Nephron (organoid): Measurements from ENCODE around the gene PRSS38.
A peak's percentile ranks its signal among the peaks of the same experiment; 100 is the strongest.

Experiments
- H3K27ac Mint-ChIP-seq, 3 experiments: 2 replicates each; pipeline ENCODE4 v1.8.0; 2020; ENCODE audit warnings: mixed read lengths in 3 of 3, mild to moderate bottlenecking in 2 of 3, moderate library complexity in 1 of 3
- H3K27me3 Mint-ChIP-seq: 2 replicates; pipeline ENCODE4 v1.8.0; 2021; ENCODE audit warnings: low read depth, mild to moderate bottlenecking, moderate library complexity, mixed read lengths
- H3K36me3 Mint-ChIP-seq: 2 replicates; pipeline ENCODE4 v1.8.0; 2020; ENCODE audit warnings: low read depth, mixed read lengths
- H3K4me1 Mint-ChIP-seq: 2 replicates; pipeline ENCODE4 v1.8.0; 2020; ENCODE audit warnings: mixed read lengths
- H3K4me3 Mint-ChIP-seq, 3 experiments: 2 replicates each; pipeline ENCODE4 v1.8.0; 2020; ENCODE audit warnings: mild to moderate bottlenecking in 3 of 3, mixed read lengths in 3 of 3, moderate library complexity in 2 of 3
- H3K9me3 Mint-ChIP-seq: 2 replicates; pipeline ENCODE4 v1.8.0; 2020; ENCODE audit warnings: mixed read lengths
- TF ChIP-seq, protein P1 (sequence below), 3 experiments: fragments of 200-600 bp; sonication (generic); IDR thresholded peaks; one replicate each; pipeline ENCODE4 v1.5.0; 2021; ENCODE audit warnings: antibody characterized with exemption in 3 of 3; ENCODE audit not compliant: unreplicated experiment in 3 of 3

Gene PRSS38

DNA sequence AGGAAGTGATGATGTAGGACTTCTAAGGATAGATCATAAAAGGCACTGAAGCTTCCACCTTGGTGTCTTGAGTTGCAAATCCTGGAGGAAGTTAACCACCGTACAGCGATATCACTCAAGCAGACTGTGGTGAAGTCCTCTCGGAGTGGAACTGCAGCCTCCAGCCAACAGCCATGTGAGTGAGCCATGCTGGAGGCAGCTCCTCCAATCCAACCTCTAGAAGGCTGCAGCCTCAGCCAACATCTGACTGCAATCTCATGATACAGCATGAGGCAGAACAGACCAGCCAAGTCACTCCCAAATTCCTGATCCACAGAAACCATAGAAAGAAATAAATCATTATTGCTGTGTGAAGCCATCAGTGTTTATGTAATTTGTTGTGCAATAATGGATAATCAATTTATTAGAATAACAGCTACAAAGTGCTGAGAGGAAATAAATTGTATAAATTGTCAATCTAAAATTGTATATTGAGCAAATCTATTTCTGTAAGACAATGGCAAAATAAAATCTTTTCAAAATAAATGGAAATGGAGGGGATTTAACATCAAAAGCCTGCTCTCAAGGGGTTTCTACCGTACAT is 65.0 kb downstream of the PRSS38 start:
- Mint-ChIP-seq H3K36me3 (no peaks in the 10 kb centered on the region), H3K4me3 (no peak overlapping the region), H3K27ac (no peak overlapping the region), H3K4me1 (peaks cover 1% of the 10 kb centered on the region), H3K9me3 (no peaks in the 10 kb centered on the region), H3K27me3 (peaks cover 21% of the 10 kb centered on the region)
- TF ChIP-seq, protein P1, sequence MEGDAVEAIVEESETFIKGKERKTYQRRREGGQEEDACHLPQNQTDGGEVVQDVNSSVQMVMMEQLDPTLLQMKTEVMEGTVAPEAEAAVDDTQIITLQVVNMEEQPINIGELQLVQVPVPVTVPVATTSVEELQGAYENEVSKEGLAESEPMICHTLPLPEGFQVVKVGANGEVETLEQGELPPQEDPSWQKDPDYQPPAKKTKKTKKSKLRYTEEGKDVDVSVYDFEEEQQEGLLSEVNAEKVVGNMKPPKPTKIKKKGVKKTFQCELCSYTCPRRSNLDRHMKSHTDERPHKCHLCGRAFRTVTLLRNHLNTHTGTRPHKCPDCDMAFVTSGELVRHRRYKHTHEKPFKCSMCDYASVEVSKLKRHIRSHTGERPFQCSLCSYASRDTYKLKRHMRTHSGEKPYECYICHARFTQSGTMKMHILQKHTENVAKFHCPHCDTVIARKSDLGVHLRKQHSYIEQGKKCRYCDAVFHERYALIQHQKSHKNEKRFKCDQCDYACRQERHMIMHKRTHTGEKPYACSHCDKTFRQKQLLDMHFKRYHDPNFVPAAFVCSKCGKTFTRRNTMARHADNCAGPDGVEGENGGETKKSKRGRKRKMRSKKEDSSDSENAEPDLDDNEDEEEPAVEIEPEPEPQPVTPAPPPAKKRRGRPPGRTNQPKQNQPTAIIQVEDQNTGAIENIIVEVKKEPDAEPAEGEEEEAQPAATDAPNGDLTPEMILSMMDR (IDR thresholded peaks at IDR 0.05; ENCODE audit: unreplicated experiment in 3 of 3), result no peak

DNA sequence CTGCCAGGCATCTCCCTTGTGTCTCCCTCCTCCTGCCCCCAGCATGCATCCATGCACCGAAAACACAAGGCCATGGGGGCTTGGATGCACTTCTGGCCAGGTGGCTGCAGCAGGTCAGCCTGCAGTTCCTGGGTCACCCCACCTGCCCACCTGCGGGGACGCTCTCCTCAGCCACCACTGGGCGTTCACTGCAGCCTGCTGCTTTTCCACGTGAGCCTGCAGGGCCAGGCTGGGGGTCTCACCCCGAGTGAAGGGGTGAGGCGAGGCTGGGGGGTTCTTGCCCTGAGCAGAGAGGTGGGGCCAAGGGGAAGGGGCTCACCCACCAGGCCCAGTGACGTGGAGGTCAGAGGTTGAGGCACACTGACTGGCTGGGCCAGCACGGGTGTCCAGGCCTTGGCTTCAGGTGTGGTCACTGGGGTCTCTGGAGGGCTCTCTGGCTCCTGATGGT is 67.6 kb downstream of the PRSS38 start:
- H3K4me1 Mint-ChIP-seq, result peaks cover 14% of the 10 kb centered on the region
- no peak overlapping the region for H3K4me3 Mint-ChIP-seq
- no peaks in the 10 kb centered on the region for H3K9me3 Mint-ChIP-seq
- peaks cover 9% of the 10 kb centered on the region for H3K27me3 Mint-ChIP-seq
- H3K27ac Mint-ChIP-seq, result peak overlapping the region in 1 of 3 experiments; percentile 71
- no peaks in the 10 kb centered on the region for H3K36me3 Mint-ChIP-seq
- TF ChIP-seq, protein P1 (IDR thresholded peaks at IDR 0.05; ENCODE audit: unreplicated experiment in 3 of 3), result no peak

DNA sequence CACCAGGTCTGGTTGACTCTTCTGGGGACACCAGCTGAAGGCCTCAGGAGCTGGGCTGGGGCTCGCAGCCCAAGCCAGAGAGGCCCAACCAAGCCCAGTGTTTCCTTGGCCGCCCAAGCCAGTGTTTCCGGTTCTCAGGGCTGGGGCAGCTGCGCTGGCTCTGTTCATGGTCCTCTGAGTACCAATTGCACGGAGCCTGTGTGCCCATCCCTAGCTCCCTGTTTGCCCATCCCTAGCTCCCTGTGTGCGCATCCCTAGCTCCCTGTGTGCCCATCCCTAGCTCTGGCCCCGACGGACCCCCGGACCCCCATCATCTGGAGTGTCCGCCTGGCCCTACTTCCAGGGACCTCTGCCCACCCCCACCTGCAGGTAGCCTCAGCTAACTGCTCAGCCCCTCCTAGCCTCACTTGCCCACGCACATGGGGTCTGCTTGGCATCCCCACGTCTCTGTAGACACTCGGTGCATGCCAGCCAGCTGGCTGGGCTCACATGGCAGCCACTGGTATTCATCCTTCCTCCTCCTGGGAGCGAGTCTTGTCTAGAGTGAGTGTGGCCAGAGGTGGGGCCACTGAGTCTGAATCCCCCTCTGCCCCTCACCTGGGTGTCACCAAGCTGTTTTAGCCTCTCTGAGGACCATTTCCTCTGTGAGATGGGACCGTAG is 68.3 kb downstream of the PRSS38 start:
- H3K4me3 Mint-ChIP-seq, result no peak overlapping the region
- TF ChIP-seq, protein P1 (IDR thresholded peaks at IDR 0.05; ENCODE audit: unreplicated experiment in 3 of 3), result no peak
- H3K36me3 Mint-ChIP-seq, result no peaks in the 10 kb centered on the region
- no peaks in the 10 kb centered on the region for H3K9me3 Mint-ChIP-seq
- H3K27ac Mint-ChIP-seq, result no peak overlapping the region
- peaks cover 9% of the 10 kb centered on the region for H3K27me3 Mint-ChIP-seq
- peaks cover 14% of the 10 kb centered on the region for H3K4me1 Mint-ChIP-seq

DNA sequence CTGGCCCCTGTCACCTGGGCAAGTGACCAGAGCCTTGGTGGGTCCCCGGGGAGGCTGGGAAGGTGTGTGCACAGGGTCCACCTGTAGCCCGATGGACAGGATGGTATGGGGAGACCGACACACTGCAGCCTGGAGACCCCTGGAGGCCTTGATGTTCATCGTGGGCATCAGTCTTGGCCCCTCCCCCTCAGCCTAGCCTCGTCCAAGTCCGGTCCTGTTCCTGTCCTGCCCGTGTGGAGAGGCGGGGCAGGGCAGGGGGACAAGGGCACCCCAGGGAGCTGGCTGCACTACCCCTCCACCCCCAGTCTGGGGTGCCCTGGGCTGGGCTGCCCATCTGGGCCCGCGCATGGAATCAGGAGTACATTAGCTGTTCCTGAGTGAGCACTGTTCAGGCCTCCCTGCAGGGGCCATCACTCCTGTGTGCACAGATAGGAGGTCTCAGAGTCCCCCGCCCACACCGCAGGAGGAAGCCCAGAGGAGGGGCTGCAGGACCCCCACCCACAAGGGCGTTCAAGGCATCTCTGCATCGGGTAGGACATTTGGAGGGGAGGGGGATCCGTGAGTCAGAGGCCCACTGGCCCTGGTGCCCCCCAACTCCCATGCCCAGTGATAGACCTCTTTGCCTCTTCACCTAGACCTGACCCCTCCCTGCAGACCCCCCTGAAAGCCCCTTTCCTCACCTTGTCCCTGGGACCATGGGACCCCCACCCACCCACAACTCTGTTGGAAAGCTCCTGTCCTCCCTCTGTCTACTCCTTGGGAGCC is 69.1 kb downstream of the PRSS38 start:
- TF ChIP-seq, protein P1 (IDR thresholded peaks at IDR 0.05; ENCODE audit: unreplicated experiment in 3 of 3), result no peak

GRCh38 chr1:227885135-227885647 is 69.7 kb downstream of the PRSS38 start:
- TF ChIP-seq, protein P1 (IDR thresholded peaks at IDR 0.05; ENCODE audit: unreplicated experiment in 3 of 3), result no peak
- H3K4me3 Mint-ChIP-seq, result peak overlapping the region in 1 of 3 experiments; percentile 17
- H3K27ac Mint-ChIP-seq, result peak overlapping the region; percentile 61 to 80 (median 69)
- no peaks in the 10 kb centered on the region for H3K36me3 Mint-ChIP-seq
- H3K4me1 Mint-ChIP-seq, result peaks cover 17% of the 10 kb centered on the region
- H3K9me3 Mint-ChIP-seq, result no peaks in the 10 kb centered on the region
- peaks cover 9% of the 10 kb centered on the region for H3K27me3 Mint-ChIP-seq

More for the DNA sequence above, 69.1 kb downstream of the PRSS38 start:
- Mint-ChIP-seq H3K27ac (no peak overlapping the region), H3K27me3 (peaks cover 12% of the 10 kb centered on the region), H3K4me3 (no peak overlapping the region), H3K9me3 (no peaks in the 10 kb centered on the region), H3K36me3 (no peaks in the 10 kb centered on the region), H3K4me1 (peaks cover 14% of the 10 kb centered on the region)
